ENCODE results near the gene GMNN.

DNA sequence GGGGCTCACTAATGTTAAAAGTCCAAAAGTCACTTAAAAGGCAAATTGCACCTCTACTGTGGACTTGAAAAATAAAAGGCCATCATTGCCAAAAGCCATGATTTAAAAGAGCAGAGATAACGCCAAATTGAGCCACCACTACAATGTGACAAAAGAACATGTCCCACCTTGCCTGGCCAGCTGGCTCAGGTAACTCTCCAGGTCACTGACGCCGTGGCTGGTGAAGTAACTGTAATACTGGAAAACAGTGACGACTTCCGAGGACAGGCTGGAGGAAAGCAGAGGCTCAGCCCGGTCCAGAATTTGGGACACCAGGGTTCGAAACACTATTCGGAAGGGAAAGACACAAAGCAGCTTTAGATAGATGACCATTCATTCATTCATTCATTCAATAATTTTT is 53.2 kb downstream of the GMNN start:
- TF ChIP-seq, protein P1, sequence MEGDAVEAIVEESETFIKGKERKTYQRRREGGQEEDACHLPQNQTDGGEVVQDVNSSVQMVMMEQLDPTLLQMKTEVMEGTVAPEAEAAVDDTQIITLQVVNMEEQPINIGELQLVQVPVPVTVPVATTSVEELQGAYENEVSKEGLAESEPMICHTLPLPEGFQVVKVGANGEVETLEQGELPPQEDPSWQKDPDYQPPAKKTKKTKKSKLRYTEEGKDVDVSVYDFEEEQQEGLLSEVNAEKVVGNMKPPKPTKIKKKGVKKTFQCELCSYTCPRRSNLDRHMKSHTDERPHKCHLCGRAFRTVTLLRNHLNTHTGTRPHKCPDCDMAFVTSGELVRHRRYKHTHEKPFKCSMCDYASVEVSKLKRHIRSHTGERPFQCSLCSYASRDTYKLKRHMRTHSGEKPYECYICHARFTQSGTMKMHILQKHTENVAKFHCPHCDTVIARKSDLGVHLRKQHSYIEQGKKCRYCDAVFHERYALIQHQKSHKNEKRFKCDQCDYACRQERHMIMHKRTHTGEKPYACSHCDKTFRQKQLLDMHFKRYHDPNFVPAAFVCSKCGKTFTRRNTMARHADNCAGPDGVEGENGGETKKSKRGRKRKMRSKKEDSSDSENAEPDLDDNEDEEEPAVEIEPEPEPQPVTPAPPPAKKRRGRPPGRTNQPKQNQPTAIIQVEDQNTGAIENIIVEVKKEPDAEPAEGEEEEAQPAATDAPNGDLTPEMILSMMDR (IDR thresholded peaks at IDR 0.05): no peak
- TF ChIP-seq POLR2A (IDR thresholded peaks at IDR 0.05): no peak

All from uterus (tissue), 2 donors.